GM12891 (cell line): ENCODE measurements around the gene TVP23B. TPM values are rescaled to one million over a fixed set of nuclear protein-coding genes. Genes with fewer than 3 reads are reported as not detected.
"Not testable (repeated sequence)": the region's sequence is repeated elsewhere in the genome, so short reads cannot be mapped to it uniquely, and the experiment has no call there.

ENCODE experiments used
- DNase-seq: peaks from one replicate; pipeline ENCODE4 v3.0.0; 2011; ENCODE audit warnings: low spot score; ENCODE audit not compliant: insufficient read length
- FAIRE-seq: peaks from 2 replicates; lab custom pipeline; 2011; peaks lifted over from hg19 to GRCh38; lab: Jason Lieb, UNC
- POLR2AphosphoS5 ChIP-seq: IDR thresholded peaks from 2 replicates; pipeline ENCODE4 v1.6.1; 2011; ENCODE audit warnings: low read depth, low read length, control low read depth
- SPI1 ChIP-seq: IDR thresholded peaks from 2 replicates; pipeline ENCODE4 v1.6.1; 2011; ENCODE audit warnings: low read depth, low read length, control low read depth
- polyA plus RNA-seq: library from polyadenylated mRNA; unstranded; fragments of >200 nt; gene quantifications from one replicate; pipeline ENCODE4 v1.2.1, GENCODE V29; 2012; ENCODE audit warnings: low read depth, missing spikeins, inconsistent platforms; ENCODE audit not compliant: missing spikeins

The TVP23B gene
- polyA plus RNA-seq: 25.8 TPM

- TF ChIP-seq POLR2AphosphoS5 (peak; percentile 71), SPI1 (peak; percentile 56; the same call in 1 of the 2 replicates)
- FAIRE-seq: peak; percentile 88
These were observed at the start of gene TVP23B for GRCh38 chr17:18780991-18781718. Gene TVP23B (plus strand): TSS chr17:18781183. CDS start chr17:18781294, 111 bp downstream.

GRCh38 chr17:18732438-18732837 lies 48.5 kb upstream of the TVP23B start:
- DNase-seq, FAIRE-seq: not testable (repeated sequence)

More at GRCh38 chr17:18780991-18781718, at the start of gene TVP23B:
- DNase-seq: peak; percentile 44

GRCh38 chr17:18733350-18733749 lies 47.6 kb upstream of the TVP23B start:
- peak; percentile 5 for FAIRE-seq
- not testable (repeated sequence) for DNase-seq

GRCh38 chr17:18739616-18740391 lies 41.2 kb upstream of the TVP23B start:
- not testable (repeated sequence) for DNase-seq, FAIRE-seq

- not testable (repeated sequence) for DNase-seq, FAIRE-seq
These were observed 39.8 kb upstream of the TVP23B start for GRCh38 chr17:18741228-18741627.

- not testable (repeated sequence) for FAIRE-seq, DNase-seq
These were observed 37.1 kb upstream of the TVP23B start, which contains the start of gene FBXW10 for GRCh38 chr17:18743699-18744421. Gene FBXW10 (plus strand): TSS chr17:18744054. CDS start chr17:18744245, 191 bp downstream.

- not testable (repeated sequence) for DNase-seq, FAIRE-seq
These were observed 36.3 kb upstream of the TVP23B start for GRCh38 chr17:18744726-18745125.

- DNase-seq, FAIRE-seq: not testable (repeated sequence)
These were observed 34.4 kb upstream of the TVP23B start for GRCh38 chr17:18746551-18746950.

GRCh38 chr17:18747501-18747900 lies 33.5 kb upstream of the TVP23B start:
- DNase-seq, FAIRE-seq: not testable (repeated sequence)

GRCh38 chr17:18750242-18750641 lies 30.7 kb upstream of the TVP23B start:
- DNase-seq, FAIRE-seq: not testable (repeated sequence)

- not testable (repeated sequence) for DNase-seq, FAIRE-seq
These were observed 27.1 kb upstream of the TVP23B start for GRCh38 chr17:18753829-18754409.

GRCh38 chr17:18755969-18756368 lies 25.0 kb upstream of the TVP23B start:
- DNase-seq, FAIRE-seq: not testable (repeated sequence)

- not testable (repeated sequence) for DNase-seq, FAIRE-seq
These were observed 23.5 kb upstream of the TVP23B start for GRCh38 chr17:18757368-18758044.

- not testable (repeated sequence) for FAIRE-seq, DNase-seq
These were observed 22.6 kb upstream of the TVP23B start for GRCh38 chr17:18758344-18758743.

- not testable (repeated sequence) for DNase-seq, FAIRE-seq
These were observed 20.8 kb upstream of the TVP23B start for GRCh38 chr17:18760221-18760620.

GRCh38 chr17:18770572-18770971 lies 10.4 kb upstream of the TVP23B start:
- not testable (repeated sequence) for FAIRE-seq, DNase-seq

- FAIRE-seq, DNase-seq: not testable (repeated sequence)
These were observed 9.9 kb upstream of the TVP23B start for GRCh38 chr17:18771066-18771465.
